RKO (cell line): ENCODE measurements around the gene CUX1.
"Not testable (repeated sequence)": the region's sequence is repeated elsewhere in the genome, so short reads cannot be mapped to it uniquely, and the experiment has no call there.

Experiments used
- DNase-seq: peaks from one replicate; pipeline ENCODE4 v3.0.0-alpha.2; 2016; ENCODE audit warnings: low spot score

CUX1 gene

GRCh38 chr7:102215256-102215655 lies 397.8 kb downstream of the CUX1 start:
- no peak for DNase-seq

- DNase-seq: no peak
These were observed 398.3 kb downstream of the CUX1 start for GRCh38 chr7:102215711-102216110.

- DNase-seq: no peak
These were observed 399.3 kb downstream of the CUX1 start for GRCh38 chr7:102216573-102217314.

- DNase-seq: no peak
These were observed 402.9 kb downstream of the CUX1 start for GRCh38 chr7:102220229-102220850.

GRCh38 chr7:102220960-102221800 lies 403.8 kb downstream of the CUX1 start:
- DNase-seq: no peak

- no peak for DNase-seq
These were observed 404.5 kb downstream of the CUX1 start for GRCh38 chr7:102221961-102222360.

GRCh38 chr7:102222445-102222844 lies 405.0 kb downstream of the CUX1 start:
- DNase-seq: peak; percentile 27

GRCh38 chr7:102223184-102223583 lies 405.8 kb downstream of the CUX1 start:
- DNase-seq: no peak

- DNase-seq: no peak
These were observed 407.6 kb downstream of the CUX1 start for GRCh38 chr7:102225025-102225424.

- DNase-seq: no peak
These were observed 409.9 kb downstream of the CUX1 start for GRCh38 chr7:102227371-102227770.

GRCh38 chr7:102228935-102229334 lies 411.5 kb downstream of the CUX1 start:
- no peak for DNase-seq

- not testable (repeated sequence) for DNase-seq
These were observed 412.7 kb downstream of the CUX1 start for GRCh38 chr7:102230162-102230561.

GRCh38 chr7:102230593-102230992 lies 413.2 kb downstream of the CUX1 start:
- peak; percentile 82 for DNase-seq

GRCh38 chr7:102232611-102233286 lies 415.3 kb downstream of the CUX1 start:
- no peak for DNase-seq

GRCh38 chr7:102234131-102234530 lies 416.7 kb downstream of the CUX1 start:
- DNase-seq: no peak

GRCh38 chr7:102234801-102235550 lies 417.6 kb downstream of the CUX1 start:
- DNase-seq: no peak

GRCh38 chr7:102236102-102236501 lies 418.7 kb downstream of the CUX1 start:
- no peak for DNase-seq

GRCh38 chr7:102236592-102237287 lies 419.3 kb downstream of the CUX1 start:
- peak; percentile 71 for DNase-seq

GRCh38 chr7:102239206-102239820 lies 421.9 kb downstream of the CUX1 start:
- no peak for DNase-seq

- no peak for DNase-seq
These were observed 424.0 kb downstream of the CUX1 start for GRCh38 chr7:102241431-102241830.
